Measurements from ENCODE around the gene LAP3.
A peak's percentile ranks its signal among the peaks of the same experiment; 100 is the strongest.

LAP3 gene

DNA sequence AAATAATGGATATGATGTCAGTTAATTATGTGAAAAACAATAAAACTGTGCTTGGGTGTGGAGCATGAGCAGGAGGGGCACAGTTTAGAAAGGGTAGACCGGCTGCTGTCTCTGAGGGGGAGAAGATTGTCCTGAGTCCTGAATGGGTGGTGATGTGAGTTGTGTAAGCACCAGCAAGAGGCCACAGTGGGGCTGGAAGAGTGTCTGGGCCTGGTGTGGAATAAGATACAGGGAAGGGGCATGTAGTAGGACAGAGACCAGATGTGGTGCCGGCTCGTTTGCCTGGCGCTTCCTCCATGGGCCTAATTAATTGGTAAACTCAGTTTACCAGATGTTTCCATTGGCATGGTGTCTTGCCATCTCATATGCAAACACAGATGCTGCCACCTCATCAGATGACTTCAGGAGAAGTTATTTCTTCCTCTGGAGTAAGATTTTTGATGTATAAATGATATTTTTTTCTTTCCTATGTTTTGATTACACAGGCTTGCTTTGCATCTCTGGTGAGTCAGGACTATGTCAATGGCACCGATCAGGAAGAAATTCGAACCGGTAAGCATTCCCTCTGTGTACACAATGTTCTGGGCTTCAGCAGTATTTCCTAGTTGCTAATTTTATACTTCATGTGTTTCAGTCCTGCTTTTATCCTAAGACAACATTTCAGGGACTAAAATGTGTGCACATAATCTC is 42.6 kb downstream of the LAP3 start:
- DNase-seq (ENCODE audit: low spot score): no peak

DNA sequence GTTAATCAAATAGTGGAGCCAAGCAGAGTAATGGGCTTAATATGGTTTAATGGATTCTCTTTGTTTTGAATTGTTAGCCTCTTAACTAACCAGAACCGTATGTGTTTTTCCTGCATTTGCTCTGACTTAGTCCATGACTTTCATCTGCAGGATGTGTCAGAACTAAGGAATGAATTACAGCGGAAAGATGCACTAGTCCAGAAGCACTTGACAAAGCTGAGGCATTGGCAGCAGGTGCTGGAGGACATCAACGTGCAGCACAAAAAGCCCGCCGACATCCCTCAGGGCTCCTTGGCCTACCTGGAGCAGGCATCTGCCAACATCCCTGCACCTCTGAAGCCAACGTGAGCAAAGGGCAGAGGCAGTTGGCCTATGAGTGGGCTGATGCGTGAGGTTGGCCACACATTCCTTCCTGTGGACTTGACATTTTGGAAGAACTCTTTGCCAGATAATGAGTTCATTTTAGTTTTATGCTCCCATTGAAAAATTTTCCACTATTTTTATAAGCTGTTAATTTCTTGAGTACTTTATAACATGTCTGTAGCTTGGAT is 46.5 kb downstream of the LAP3 start:
- DNase-seq (ENCODE audit: low spot score): no peak

DNA sequence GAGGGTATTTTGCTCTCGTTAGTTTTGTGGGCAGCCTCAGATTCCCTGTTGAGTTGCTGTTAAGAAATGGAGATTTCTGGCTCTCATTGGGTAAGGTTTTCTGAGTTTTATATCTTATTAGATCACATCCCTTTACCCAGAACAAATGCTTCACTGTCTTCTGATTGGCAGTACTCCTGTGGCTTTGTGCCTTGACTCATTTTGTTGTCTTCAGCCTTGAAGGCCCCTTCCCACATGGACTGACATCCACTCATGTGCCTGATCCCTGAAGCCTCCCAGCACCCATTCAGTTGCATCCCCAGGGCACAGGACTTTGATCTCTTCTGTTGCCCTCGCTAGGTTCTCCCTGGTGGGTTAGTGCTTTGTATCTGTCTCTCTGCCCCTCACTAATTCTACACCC is 47.8 kb downstream of the LAP3 start:
- DNase-seq (ENCODE audit: low spot score): no peak

- DNase-seq (ENCODE audit: low spot score): no peak
Measured at GRCh38 chr4:17630228-17630627, 53.2 kb downstream of the LAP3 start.

DNA sequence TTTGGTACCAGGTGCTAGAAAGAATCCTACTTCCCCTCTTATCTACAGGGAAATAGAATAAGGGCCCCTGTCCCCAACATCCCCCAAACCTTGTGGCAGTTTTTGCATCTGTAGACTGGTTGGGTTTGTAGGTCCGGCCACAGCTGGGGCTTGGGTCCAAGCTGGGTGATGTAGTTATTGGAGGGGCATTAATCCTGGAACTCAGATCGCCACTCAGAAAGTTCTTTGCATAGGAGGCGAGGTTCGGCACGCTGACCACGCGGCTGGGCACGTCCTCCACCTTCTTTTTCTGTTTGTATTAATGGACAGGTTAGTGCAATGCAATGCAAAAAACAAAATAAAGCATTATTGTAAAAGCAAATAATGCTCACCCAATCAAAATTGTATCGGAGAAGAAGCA is 56.6 kb downstream of the LAP3 start:
- DNase-seq (ENCODE audit: low spot score): no peak

- DNase-seq (ENCODE audit: low spot score): no peak
Measured at GRCh38 chr4:17635056-17635455, 58.1 kb downstream of the LAP3 start.

DNA sequence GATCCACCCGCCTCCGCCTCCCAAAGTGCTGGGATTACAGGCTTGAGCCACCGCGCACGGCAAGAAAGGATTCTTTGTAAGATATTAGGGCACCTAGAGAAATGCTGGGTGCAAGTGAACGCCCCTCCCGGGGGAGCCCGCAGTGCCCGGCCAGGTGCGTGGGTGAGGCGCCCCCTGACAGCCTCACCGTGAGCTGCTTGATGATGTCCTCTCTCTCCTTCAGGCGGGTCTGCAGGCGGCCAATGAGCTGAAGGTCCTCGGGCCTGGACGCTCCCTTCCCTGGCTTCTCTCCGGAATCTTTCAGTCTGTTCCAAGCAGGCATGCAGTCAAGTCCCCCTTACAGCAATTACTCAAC is 59.3 kb downstream of the LAP3 start:
- DNase-seq (ENCODE audit: low spot score): no peak

- peak; percentile 85 for DNase-seq (ENCODE audit: low spot score)
Measured at GRCh38 chr4:17636696-17637622, 60.0 kb downstream of the LAP3 start.

DNA sequence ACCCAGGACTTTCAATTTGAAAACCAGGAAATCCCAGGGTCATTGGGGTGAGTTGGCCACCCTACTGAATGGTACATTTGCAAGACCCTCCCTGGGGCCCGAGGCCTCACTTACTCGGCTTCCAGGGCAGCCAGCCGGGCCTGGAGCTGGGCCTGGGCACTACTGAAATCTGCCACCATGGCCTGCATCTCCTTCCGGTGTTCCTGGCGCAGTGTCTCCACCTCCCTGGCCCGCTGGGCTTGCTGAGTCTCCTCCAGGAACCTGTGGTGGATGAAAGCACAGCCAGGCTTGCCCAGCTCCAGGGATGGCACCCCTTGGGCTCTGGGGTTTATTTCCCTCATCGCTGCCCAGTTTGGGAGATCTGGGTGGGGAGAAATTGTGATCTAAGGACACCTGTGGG is 62.1 kb downstream of the LAP3 start:
- DNase-seq (ENCODE audit: low spot score): no peak

DNA sequence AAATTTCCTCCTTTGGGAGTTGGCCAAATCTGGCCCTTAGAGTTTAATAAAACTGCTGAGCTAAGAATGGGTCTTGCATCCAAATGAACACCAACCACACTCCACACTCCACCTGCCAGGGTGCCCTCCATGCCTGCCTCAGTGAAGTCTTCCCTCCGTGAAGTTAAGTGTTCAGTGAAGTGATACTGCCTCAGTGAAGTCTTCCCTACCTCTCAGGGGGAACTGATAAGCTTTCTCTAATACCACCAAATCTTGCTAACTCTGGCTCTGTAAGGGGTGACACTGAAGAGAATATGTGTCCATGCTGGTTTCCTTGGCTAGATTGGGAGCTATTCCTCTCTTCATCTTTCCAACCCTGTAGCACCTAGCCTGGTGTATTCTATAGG is 65.4 kb downstream of the LAP3 start:
- no peak for DNase-seq (ENCODE audit: low spot score)

DNA sequence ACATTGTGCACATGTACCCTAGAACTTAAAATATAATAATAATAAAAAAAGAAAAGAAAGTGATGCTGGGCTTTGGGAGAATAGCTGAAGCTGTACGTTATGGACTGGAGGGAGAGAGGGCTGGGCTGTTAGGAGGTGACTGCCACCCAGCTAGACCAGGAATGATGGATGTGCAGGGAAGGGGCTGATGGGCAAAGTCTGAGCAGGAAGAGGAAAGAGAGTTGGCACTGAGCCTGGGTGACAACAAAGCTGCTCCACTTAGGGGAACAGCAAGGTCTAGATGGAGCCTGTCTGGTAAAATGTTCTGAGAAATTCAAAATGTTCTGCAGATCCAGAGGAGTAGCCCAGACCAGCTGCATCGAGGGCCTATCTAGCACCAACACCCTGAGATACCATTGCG is 69.7 kb downstream of the LAP3 start:
- DNase-seq (ENCODE audit: low spot score): no peak

DNA sequence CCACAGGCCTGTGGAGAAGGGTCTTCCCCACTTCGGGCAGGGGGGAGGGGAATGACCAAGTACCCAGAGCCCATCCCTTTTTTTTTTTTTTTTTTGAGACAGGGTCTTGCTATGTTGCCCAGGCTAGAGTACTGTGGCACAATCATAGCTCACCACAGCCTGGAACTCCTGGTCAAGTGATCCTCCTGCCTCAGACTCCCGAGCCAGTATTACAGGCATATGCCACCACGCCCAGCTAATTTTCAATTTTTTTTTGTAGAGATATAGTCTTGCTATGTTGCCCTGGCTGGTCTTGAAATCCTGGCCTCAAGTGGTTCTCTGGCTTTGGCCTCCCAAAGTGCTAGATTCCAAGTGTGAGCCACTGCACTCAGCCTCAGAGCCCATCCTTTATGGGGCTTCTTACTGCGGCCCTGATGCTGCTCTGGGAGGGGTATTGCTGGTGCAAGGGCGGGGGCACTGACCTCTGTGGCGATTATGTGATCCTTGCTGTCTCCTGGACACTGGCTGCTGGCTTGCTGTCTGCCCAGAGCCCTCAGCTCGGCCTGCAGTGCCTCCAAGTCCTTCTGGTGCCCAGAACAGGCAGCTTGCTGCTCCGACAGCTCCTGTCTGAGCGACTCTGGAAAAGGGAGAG is 70.3 kb downstream of the LAP3 start:
- no peak for DNase-seq (ENCODE audit: low spot score)

DNA sequence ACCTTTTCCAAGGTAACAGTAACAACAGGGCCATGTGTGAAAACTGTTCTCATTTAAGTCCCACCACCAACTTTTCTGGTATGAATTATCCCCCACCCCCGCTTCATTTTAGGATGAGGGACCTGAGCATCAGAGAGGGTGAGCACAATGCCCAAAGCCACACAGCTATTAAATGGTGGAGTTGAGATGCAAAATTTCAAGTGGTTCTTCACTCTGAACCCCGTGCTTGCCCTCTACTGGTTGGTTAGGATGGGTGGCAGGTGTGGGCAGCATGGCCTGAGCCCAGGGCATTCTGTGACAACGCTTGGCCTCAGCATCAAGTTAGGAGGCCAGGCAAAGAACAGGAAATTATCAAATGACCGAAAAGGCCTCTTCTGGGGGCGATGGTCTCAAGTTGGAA is 70.9 kb downstream of the LAP3 start:
- DNase-seq (ENCODE audit: low spot score): no peak

DNA sequence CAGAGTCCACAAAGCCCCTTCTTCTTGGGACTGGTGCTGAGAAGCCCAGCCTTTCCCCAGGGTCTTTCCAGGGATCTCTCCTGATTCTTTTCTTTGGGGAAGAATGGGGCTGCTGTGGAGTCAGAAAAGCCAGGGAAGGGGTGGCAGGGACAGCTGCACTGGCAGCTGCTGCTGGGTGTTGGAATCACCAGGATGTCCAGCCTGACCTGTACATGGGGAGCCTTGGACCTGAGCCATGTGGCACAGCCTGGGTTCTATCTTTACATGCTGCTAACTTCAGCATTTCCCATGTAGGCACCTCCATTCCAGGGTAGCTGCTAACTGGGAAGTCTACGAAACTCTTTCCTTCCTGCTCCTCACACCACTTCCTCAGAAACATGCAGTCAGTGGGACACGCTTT is 73.4 kb downstream of the LAP3 start:
- no peak for DNase-seq (ENCODE audit: low spot score)

GRCh38 chr4:17654701-17655100 is 77.7 kb downstream of the LAP3 start:
- no peak for DNase-seq (ENCODE audit: low spot score)

DNA sequence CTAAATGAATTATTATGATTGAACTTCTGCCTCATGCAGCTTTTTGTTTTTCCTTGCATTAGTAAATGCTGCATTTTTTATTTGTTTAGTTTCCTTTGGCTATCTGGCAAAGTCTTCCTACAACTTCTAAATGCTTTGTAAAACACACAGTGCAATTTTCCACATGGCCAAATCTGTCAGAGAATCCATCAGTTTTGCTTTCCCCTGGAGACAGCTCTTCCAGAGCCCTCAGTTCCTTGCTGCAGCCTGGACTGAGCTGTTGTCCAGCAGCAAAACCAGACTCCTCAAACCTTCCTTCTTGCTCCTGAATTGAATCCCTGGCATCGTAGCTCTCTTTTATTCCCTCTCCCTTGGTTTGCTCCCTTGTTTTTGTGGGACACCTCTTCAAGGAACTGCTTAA is 80.1 kb downstream of the LAP3 start:
- DNase-seq (ENCODE audit: low spot score): no peak

All from ecto neural progenitor cell (in vitro differentiated cells).